Mononuclear cell (primary cell): ENCODE measurements around the gene TBX2. TPM values are rescaled to one million over a fixed set of nuclear protein-coding genes. Genes with fewer than 3 reads are reported as not detected.

ENCODE experiments used
- H3K27me3 ChIP-seq: 2 replicates; pipeline ENCODE4 v1.6.0; 2011; ENCODE audit warnings: low read length, control low read depth; ENCODE audit not compliant: insufficient read depth
- H3K4me1 ChIP-seq: 2 replicates; pipeline ENCODE4 v1.5.1; 2011; ENCODE audit warnings: mild to moderate bottlenecking, low read length, control low read depth; ENCODE audit not compliant: insufficient read depth
- H3K4me3 ChIP-seq: 2 replicates; pipeline ENCODE4 v1.5.1; 2011; ENCODE audit warnings: mild to moderate bottlenecking, low read length, moderate library complexity
- H3K9me3 ChIP-seq: 2 replicates; pipeline ENCODE4 v1.5.1; 2011; ENCODE audit warnings: low read depth, mild to moderate bottlenecking, control low read depth, low read length
- total RNA-seq: library from RNA; depleted of rRNA; stranded (reverse); fragments of >200 nt; gene quantifications from one replicate; pipeline ENCODE4 v1.2.3, GENCODE V29; 2012

TBX2 gene
- total RNA-seq, 1 donor = 0.10 TPM

GRCh38 chr17:61364463-61364846, 35.2 kb upstream of the TBX2 start:
- H3K27me3 ChIP-seq = no peaks in the 10 kb centered on the region
- H3K4me1 ChIP-seq = no peaks in the 10 kb centered on the region
- H3K9me3 ChIP-seq = no peaks in the 10 kb centered on the region
- no peak overlapping the region for H3K4me3 ChIP-seq

DNA sequence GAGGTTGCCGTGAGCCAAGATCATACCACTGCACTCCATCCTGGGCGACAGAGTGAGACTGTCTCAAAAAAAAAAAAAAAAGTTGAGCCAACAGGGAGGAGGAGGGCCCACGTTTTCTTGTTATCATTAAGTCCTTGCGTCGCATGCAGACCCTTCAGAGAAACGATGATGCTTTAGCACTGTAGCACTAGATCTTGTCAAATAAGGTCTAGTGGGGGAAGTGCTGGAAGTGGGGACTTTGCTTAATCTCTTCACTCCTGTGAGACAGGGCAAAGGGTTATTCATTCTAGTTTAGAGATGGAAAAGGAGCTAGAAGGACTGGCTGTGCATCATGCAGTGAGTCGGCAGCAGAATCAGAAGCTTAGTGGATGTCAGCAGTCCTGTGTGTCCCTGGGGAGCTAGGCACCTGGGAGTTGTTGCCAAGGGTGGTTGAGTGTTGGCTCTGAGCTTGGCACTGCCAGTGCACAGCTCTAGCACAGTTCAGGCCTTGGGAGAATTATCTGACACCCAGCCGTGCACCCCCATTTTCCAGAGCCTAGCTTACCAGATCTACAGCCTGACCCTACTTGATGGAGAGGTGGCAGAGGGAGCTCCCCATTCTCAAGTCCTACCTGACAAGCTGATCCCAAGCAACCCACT, 33.4 kb upstream of the TBX2 start:
- Histone ChIP-seq H3K9me3 (no peaks in the 10 kb centered on the region), H3K4me1 (no peaks in the 10 kb centered on the region), H3K27me3 (no peaks in the 10 kb centered on the region), H3K4me3 (no peak overlapping the region)

- Histone ChIP-seq H3K4me3 (no peak overlapping the region), H3K4me1 (no peaks in the 10 kb centered on the region), H3K9me3 (no peaks in the 10 kb centered on the region), H3K27me3 (no peaks in the 10 kb centered on the region)
Observed at GRCh38 chr17:61366715-61367413, 32.8 kb upstream of the TBX2 start.

GRCh38 chr17:61368049-61368831, 31.4 kb upstream of the TBX2 start:
- H3K4me3 ChIP-seq = no peak overlapping the region
- H3K4me1 ChIP-seq = no peaks in the 10 kb centered on the region
- no peaks in the 10 kb centered on the region for H3K27me3 ChIP-seq
- H3K9me3 ChIP-seq = no peaks in the 10 kb centered on the region

- Histone ChIP-seq H3K27me3 (no peaks in the 10 kb centered on the region), H3K4me1 (no peaks in the 10 kb centered on the region), H3K9me3 (no peaks in the 10 kb centered on the region), H3K4me3 (no peak overlapping the region)
Observed at GRCh38 chr17:61368832-61369450, 30.7 kb upstream of the TBX2 start.

GRCh38 chr17:61369751-61370150, 29.9 kb upstream of the TBX2 start:
- no peaks in the 10 kb centered on the region for H3K9me3 ChIP-seq

GRCh38 chr17:61371179-61371578, 28.5 kb upstream of the TBX2 start:
- Histone ChIP-seq H3K4me1 (no peaks in the 10 kb centered on the region), H3K9me3 (no peaks in the 10 kb centered on the region), H3K27me3 (no peaks in the 10 kb centered on the region), H3K4me3 (no peak overlapping the region)

More at GRCh38 chr17:61369751-61370150, 29.9 kb upstream of the TBX2 start:
- Histone ChIP-seq H3K27me3 (no peaks in the 10 kb centered on the region), H3K4me1 (no peaks in the 10 kb centered on the region), H3K4me3 (no peak overlapping the region)

DNA sequence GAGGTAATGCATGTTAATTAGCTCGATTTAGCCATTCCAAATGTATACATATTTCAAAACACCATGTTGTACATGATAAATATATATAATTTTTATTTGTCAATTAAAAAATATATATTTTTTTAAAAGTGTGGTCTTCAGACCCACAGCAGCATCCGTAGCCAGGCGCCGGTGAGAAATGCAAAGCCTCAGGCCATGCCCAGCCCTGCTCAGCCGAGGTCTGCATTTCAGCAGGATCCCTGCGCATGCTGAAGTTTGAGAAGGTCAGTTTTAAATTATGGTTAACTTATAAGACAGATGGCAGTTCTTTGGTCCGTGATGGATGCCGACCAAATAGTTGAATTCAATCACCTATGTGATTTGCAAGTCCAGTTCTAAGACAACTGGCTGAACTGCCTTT, 28.0 kb upstream of the TBX2 start:
- Histone ChIP-seq H3K4me3 (no peak overlapping the region), H3K9me3 (no peaks in the 10 kb centered on the region), H3K4me1 (no peaks in the 10 kb centered on the region), H3K27me3 (no peaks in the 10 kb centered on the region)

- no peaks in the 10 kb centered on the region for H3K9me3 ChIP-seq
- H3K27me3 ChIP-seq = no peaks in the 10 kb centered on the region
- H3K4me3 ChIP-seq = no peak overlapping the region
- H3K4me1 ChIP-seq = no peaks in the 10 kb centered on the region
Observed at GRCh38 chr17:61372436-61372835, 27.2 kb upstream of the TBX2 start.

DNA sequence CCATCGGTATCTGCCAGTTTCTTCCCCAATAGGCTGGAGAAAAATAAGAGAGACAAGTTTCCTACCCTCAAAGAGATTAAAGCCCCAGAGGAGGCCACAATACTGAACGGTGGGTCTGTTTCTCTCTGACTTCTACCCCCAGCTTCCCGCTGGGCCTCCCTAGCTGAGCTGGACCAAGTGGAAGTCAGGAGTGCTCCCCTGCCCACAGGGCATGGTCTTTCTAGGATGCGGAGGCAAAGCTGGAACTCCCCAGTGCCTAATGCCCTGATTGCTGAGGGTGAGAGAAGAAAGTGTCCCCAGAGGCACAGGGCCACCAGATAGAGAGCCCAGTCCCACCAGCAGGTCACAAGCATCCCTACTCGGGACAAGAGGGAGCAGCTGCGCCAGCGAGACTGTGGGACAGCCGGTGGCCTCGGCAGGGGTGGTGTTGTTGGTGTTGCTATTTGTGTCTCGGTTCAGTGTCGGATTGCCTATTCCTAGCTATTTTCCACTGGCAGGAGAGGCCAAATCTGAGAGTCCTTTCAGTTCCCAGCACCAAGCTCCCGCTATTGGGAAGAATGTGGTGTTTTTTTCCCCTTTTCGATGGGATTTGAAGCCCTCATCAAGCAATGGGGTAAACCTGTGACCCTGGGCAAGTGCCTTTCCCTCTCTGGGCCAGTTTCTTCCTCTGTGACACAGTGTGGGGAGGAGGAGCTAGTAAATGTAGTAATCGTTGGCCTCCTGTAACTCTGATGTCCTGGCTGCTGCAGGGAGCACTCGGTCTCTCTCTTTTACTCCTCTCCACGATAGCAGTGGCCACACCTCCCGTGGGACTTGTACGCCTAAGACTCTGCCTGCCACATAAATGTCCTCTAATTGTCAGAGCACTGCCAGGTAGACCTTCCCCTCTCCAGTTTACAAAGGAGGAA, 22.5 kb upstream of the TBX2 start:
- no peaks in the 10 kb centered on the region for H3K4me1 ChIP-seq
- no peak overlapping the region for H3K4me3 ChIP-seq
- H3K9me3 ChIP-seq = no peaks in the 10 kb centered on the region
- H3K27me3 ChIP-seq = no peaks in the 10 kb centered on the region

DNA sequence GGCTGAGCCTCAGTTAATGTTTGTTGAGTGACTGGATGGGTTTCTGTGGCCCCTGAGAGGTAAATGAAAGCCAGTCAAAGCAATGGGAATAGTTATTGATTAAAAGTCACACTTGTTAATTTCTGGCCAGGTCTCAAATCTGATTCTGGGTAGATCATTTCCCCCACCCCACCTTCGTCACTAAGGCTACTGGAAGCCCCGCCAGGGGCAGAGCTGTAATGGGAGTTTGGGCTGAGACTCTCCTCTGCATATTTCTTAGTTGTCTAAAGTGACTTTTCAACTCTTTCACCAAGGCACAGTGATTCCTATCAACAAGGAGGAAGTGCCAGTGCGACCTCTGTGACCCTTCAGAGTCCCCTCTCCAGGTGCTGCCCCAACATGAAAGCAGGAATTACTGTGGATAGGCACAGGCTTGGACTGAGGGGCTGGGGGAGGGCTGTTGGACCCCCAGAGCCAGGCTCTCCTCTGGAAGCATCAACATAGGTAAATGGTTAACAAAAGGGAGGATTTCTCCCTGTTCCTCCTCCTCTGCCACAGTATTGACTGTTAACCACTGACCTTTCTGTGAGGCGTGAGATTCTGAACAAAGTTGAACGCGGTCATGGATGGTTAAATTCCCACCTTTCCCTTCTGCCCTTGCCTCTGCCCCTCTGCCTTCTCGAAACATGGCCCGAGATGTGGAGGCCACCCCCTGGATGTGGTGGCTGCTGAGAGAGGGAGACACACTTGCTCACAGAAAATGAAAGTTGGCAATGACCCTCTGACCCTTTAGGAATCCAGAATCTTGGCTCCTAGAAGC, 20.8 kb upstream of the TBX2 start:
- Histone ChIP-seq H3K4me3 (no peak overlapping the region), H3K4me1 (no peaks in the 10 kb centered on the region), H3K27me3 (no peaks in the 10 kb centered on the region), H3K9me3 (no peaks in the 10 kb centered on the region)

GRCh38 chr17:61379457-61380216, 20.0 kb upstream of the TBX2 start:
- H3K4me3 ChIP-seq = no peak overlapping the region

DNA sequence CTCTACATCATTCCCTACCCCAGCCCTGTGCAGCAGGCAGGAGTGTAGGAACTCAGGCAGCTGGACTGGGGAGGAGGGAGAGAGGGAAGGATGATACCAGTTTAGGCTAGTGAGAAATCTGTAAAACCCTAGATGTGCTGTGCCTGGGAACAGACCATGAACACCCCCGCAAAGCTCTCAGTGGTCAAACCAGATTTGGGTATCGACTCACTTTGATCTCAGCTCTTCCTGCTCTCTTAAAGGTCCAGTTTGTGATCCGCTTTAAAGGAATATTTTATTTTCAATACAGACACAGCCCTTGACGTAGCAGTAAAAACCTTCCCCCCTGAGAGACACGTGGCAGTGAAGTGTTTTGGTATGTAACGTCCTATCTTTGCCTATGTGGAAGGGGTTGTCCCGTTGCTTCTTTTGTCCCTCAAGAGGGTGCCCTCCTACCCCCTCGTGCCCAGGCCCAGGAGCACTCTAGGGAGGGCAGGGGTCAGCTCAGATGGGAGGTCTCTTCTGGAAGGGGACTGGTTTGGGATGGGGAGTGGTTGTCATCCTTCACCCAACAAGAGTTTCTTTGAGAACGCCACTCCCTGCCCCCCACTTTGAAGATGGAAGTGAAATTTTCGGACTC, 19.3 kb upstream of the TBX2 start:
- H3K9me3 ChIP-seq = no peaks in the 10 kb centered on the region
- no peak overlapping the region for H3K4me3 ChIP-seq
- H3K4me1 ChIP-seq = no peaks in the 10 kb centered on the region
- no peaks in the 10 kb centered on the region for H3K27me3 ChIP-seq

More at GRCh38 chr17:61379457-61380216, 20.0 kb upstream of the TBX2 start:
- Histone ChIP-seq H3K4me1 (no peaks in the 10 kb centered on the region), H3K9me3 (no peaks in the 10 kb centered on the region), H3K27me3 (no peaks in the 10 kb centered on the region)
